NCI-H1092 (cell line): ENCODE measurements around the gene RNF44.
"Not testable (repeated sequence)": the region's sequence is repeated elsewhere in the genome, so short reads cannot be mapped to it uniquely, and the experiment has no call there.

ENCODE experiments used
- DNase-seq: peaks from one replicate; lab custom pipeline; 2025; lab: John Stamatoyannopoulos, UW

The RNF44 gene

DNA sequence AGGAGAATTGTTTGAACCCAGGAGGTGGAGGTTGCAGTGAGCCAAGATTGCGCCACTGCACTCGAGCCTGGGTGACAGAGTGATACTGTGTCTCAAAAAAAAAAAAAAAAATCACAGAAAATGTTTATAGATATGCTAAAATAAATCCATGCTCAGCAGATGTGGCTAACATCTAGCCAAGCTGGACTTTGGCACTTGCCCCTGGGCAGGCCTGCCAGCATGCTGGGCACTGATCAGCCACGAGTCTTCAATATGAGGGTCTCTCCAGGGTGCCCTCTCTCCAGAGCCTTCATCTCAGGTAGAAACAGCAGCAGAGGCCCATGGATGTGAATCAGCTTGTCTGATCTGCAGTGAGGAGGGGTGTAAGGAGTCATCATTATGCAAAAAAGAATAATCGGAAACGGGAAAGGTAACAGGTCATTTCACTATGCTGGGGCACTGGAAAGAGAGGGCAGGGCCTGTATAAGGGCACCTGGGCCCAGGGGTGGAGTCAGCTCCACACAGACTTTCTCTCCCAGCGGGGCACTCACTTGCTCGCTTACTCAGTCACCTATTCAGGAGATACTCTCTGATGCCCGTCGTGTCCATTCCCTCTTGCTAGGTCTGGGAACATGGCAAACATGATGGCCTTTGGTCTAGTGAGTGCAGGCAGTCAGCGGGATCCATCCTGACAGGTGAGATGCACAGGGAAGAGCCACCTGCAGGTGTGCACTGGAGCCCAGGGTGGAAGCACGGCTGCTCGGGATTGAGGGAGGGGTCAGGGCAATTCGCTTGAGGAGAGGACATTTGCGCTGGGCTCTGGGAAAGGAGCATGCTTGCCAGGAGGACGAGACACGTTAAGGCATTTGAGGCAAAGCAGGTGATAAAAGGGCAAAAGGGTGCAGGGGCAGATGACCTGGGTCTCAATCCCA is 17.1 kb downstream of the RNF44 start:
- no peak for DNase-seq

DNA sequence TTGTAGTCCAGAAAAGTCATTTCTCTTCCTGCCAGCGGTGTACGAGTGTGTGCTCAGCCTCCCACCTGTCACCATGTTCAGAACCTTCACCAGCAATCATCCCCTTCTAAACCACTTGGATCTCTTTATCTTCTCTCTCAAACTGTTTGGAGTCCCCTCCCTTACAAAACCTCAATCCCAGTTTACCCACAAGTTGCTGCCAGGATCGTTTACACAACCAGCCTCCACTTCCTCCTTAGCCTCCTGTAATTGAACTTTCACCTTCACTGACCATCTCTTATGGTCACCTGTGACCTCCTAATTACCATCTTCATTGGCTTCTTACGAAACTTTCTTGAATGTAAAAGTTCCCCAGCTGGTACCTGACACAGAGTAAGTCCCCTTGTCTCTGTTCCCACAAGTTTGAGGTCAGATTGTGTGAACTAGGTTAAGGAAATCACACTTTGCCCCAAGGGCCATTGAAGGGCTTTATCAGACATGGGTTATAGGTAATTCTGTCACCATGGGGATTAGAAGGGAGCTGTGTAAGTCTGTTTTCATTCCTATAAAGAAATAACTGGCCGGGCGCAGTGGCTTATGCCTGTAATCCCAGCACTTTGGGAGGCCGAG is 20.0 kb downstream of the RNF44 start:
- no peak for DNase-seq

DNA sequence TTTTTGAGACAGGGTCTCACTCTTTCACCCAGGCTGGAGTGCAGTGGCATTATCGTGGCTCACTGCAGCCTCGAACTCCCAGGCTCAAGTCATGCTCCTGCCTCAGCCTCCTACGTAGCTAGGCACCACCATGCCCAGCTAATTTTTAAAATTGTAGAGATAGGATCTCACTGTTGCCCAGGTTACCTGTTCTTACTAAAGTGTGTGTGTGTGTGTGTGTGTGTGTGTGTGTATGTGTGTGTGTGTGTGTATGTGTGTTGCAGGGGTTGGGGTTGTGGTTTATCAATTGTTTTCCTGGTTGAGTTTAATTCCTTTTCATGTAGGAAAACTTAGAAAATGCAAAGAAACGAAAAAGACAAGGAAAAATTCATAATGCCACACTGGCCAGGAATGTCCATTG is 21.8 kb downstream of the RNF44 start:
- DNase-seq: no peak

DNA sequence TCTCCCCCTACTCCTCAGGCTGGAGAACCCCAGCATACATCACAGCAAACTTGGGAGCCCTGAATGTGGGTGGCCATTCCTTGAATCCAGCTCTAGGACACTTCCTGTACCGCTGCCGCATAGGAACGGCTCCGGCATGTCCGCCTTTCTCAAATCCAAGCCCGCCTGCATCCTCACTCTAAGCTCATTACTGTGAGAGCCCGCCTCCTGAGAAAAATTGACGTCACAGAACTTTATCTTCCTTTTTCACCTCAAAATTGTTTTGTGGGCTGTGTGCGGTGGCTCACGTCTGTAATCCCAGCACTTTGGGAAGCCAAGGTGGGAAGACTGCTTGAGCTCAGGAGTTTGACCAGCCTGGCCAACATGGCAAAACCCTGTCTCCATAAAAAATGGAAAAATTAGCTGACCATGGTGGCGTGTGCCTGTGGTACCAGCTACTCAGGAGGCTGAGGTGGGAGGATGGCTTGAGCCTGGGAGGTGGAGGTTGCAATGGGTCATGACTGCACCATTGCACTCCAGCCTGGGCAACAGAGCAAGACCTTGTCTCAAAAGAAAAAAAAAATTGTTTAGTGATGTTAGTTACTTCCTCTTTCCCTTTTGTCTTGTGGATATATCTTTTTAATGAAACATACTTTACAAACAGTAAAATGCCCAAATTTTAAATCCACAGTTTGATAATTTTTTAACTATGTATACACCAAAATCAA is 22.8 kb downstream of the RNF44 start:
- no peak for DNase-seq

DNA sequence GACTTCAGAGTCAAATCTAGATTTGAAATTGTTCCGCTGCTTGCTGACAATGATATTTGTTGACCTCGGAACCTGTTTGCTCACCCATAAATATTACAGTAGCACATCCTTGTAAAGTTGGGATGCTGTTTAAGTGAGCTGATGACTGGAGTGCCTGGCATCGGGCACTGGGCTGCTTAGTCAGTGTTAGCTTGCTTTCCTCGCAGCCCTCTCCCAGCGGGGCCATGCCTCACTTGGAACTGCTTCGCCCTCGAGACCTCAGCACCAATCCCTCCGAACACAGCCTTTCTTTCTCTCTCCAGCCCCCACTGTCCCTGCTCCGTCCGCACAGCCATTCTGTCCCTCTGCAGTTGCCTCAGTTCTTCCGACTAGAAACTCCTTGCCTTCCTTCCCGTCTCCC is 23.4 kb downstream of the RNF44 start:
- no peak for DNase-seq

DNA sequence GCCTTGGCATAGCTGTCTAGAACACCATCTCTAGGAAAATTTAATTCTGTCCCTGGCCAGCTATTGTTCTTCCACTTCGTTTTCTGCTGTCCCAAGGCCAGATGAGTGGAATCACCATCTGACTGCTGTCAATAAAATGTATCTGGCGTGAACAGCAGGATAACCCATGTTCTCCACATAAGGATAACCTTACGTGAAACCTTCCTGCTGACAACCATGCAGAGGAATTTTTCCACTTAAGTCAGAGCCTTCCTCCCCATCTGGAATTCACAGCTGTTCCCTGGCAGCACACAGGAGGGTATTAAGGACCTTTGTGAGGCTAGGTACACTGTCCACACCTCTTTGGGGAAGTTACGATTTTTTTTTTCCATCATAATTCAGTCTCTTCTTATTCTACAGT is 28.6 kb downstream of the RNF44 start:
- DNase-seq: no peak

DNA sequence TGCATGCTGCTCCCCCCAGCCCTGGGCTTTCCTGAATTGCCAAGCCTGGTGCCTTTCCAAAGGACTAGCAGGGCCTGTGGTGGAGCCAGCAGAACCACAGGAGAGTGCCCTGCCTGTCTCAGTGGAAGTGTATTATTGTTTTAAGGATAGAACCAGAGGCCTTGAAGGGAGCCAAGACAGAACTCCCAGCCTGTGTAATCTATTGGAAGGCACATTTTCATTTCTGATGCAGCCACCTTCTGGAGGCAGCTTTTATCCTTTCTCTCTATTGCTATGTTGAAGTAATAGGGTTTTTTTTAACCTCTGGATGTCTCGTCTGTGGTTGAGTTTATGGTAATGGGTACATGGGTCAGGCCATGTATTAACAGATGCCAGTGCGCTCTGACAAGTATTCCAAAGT is 29.3 kb downstream of the RNF44 start:
- no peak for DNase-seq

DNA sequence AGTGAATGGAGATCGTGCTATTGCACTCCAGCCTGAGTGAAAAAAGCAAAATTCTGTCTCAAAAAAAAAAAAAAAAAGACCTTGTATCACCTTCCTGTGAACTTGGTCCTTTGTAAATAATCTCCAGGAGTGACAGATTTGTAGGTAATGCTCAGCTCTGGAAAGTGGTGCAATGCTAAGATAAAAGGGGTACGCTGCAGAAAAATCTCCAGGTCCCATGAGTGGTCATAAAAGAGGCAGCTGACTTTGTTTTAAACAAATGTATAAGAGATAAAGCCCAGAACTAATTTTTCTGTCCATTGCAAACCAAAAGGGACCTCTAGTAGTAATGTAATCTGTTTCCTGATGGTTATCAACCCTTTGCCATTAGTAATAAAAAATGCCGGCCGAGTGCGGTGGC is 33.7 kb downstream of the RNF44 start:
- DNase-seq: no peak

DNA sequence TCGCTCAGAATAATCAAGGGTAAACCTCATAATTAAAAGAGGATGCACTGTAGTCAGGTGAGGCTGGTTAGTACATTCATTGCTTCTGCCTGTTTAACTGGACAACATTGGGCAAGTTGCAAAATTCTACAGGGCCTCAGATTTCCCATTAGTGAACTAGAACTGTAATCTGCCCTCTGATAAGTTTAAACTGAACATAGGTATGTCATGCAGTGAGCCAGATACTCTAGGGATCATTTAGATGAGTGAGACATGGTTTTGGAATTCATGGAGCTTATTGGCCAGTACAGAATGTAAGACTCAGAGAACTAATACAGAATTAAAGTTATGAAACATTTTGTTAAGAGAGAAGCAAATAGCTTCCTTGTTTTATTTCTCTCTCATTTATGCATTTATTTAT is 35.9 kb downstream of the RNF44 start:
- DNase-seq: no peak

DNA sequence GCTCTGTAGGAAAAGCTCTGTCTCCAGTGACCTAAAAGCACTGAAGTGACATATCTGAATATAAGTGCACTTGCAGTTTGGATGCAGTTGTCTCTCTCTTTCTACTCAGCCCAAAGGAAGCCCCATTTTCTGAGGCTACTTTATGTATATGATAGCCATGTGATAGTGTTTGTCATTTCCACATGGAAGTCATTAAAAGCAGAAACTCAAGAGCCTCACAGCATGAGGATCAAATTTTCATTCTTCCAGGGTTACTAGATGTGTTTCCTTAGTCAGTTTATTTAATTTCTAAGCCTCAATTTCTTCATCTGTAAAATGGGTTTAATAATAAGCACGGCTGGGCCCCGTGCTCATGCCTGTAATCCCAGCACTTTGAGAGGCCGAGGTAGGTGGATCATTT is 36.7 kb downstream of the RNF44 start:
- DNase-seq: no peak

DNA sequence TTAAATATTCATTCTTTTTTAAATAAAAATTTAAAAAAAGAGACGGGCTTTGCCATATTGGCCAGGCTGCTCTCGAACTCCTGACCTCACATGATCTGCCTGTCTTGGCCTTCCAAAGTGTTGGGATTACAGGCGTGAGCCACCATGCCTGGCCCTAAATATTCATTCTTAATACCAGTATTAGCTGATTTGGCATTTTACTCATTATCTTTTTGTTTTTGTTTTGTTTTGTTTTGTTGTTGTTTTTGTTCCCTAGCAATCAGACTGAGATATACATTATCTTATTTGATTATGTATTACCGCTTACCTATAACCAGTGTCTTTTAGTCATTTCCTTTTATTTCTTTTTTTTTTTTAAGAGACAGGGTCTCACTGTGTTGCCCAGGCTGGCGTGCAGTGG is 37.9 kb downstream of the RNF44 start:
- DNase-seq: no peak

DNA sequence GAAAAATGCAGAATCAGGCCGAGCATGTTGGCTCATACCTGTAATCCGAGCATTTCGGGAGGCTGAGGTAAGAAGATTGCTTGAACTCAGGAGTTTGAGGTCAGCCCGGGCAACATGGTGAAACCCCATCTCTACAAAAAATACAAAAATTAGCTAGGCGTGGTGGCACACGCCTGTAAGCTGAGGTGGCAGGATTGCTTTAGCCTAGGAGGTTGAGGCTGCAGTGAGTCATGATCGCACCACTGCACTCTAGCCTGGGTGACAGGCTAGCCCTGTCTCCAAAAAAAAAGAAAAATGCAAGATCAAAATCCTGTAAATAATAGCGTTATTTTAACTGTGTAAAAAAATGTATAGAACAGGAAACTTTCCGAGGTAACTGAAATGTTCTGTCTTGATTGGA is 39.4 kb downstream of the RNF44 start:
- DNase-seq: no peak

DNA sequence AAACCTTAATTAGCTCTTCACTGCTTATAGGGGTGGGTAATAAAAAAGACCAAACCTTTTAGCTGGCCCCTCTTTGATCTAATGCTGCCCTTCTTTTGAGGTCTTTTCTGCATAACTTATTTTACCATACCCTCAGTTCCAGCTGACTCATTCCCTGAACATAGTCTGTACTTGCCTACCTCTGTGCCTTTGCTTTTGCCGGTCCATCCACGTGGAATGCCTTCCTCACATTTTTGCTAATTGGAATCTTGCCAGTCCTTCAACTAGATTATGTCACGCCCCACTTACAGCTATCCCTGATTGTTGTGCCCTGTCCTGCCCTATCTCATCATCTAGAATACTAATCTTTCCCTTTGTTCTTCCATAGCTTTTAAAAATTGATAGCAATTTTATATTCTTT is 44.8 kb downstream of the RNF44 start:
- no peak for DNase-seq

DNA sequence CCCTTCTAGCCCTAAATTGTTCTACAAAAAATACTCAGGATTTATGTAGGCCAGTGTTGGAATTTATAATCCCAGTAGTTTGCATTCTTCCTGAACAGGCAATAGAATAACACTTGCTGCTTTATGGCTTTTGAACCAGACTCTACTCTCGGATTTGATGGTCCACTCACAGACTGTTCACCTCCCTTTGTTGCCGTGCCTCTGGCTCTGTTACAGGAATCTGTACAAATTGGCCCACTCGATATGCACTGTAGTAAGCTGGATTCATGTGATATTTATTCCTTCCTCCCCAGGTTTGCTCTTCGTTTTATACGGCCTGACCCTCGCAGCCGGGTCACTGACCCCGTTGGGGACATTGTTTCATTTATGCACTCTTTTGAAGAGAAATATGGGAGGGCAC is 45.3 kb downstream of the RNF44 start:
- DNase-seq: no peak

DNA sequence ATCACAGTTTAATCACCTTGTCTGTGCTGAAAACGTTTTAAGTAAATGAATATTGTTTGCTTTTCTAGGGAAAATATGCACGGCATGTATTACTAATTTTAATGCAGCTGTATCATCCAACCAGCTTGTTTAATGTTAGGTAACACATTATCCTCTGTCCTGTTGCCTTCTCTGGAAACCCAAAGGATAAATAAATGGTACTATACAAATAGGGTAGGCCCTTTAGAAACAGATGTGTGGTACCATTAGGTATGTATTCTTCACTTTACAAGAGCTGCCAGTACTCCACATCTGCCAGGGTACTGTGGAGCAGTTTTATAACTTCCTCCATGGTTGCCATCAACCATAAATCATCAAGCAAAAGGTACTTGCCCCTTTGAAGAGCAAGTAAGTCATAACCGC is 46.1 kb downstream of the RNF44 start:
- DNase-seq: no peak

DNA sequence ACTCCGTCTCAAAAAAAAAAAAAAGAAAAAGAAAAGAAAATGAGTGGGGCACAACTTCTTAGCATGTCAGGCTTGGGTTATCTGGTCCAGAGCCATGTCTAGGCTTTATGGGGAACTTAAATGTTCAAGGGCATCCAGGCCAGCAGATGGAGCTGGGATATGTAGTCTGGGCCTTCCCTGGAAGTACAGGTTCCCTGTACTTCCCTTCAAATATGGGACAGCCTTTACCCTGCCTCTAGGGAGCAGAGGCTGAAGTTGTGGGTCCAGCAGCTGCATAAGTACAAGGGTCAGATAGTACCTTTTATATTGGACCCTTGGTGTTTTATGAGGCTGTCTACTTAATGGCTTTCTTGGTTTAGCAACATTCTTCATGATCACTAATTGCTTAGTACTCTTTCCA is 46.9 kb downstream of the RNF44 start:
- DNase-seq: no peak

DNA sequence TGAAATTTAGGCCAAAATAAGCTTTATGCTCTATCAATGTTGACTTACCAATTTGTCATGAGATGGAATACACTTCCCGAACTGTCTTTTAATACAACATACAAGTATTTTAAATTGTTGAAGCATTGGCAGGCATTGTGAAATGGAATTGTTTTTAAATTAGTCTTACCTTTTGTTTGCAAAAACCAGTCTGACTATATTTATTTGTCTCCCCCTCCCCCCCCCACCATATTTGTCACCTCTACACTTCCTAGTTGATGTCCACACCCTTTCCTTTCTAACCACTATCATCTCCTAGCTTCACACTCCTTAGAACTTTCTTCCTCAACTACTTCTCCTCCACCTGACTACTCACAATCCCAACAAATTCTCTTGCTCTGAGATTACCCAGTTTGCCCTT is 48.1 kb downstream of the RNF44 start:
- DNase-seq: no peak

DNA sequence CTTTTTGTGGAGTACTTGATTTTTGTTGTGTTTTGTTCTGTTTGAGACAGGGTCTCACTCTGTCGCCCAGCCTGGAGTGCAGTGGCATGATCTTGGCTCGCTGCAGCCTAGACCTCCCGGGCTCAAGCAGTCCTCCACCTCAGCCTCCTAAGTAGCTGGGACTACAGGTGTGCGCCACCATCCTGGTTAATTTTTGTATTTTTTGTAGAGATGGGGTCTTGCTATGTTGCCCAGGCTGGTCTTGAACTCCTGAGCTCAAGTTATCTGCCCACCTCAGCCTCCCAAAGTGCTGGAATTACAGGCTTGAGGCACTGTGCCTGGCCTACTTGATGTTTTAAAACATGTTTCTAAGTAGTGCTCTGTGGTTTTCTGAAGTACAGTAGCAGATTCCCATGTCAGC is 50.0 kb downstream of the RNF44 start:
- DNase-seq: not testable (repeated sequence)

DNA sequence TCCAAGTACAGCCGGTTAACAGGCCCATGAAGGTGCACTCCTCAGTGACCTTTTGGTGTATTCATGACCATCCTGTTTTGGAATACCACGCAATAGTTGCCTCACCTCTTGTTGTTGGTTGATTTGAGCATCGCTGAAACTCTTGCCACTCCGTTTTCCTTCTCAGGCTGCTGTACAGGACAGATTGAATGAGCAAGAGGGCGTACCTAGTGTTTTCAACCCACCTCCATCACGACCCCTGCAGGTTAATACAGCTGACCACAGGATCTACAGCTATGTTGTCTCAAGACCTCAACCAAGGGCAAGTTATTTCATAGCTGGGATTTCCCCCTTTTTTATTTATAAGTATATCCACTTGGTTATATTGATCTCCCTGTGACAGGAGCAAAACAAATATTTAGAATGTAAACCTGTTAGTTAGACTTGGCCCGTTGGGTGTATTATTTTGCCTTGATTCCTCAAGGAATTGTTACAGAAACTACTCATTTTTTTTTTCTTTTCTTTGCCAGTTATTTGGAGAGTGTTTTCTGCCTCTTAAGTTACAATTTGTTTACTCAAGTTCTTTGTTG is 50.9 kb downstream of the RNF44 start:
- DNase-seq: no peak

DNA sequence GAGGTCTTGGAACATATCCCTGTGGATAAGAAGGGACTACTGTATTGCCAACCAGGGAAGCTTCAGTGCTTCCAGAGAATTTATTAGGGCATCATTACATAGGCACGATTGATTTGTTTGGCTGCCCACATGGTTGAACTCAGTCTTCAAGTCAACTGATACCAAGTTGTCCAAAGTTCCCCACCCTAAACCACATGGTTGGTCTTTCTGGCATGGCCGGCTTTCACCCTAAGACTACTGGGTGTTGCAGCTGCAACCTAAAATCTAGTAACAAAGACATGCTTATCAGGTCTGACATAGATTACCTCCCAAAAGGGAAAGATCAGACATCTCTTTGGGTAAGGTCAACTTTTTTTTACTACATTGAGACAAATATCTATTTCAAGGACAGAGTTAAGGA is 52.0 kb downstream of the RNF44 start:
- DNase-seq: no peak

DNA sequence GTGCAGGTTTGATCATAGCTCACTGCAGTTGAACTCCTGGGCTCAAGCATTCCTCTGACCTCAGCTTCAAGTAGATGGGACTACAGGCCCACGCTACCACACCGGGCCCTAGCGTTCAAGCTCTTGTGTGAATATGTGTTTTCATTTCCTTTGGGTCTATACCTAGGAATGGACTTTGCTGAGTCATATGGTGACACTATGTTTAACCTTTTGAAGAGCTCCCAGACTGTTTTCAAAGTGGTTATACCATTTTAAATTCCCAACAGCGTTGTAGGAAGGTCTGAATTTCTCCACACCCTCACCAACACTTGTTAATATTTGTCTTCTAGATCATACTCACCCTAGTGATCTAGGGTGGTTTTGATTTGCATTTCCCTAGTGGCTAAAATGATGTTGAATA is 55.5 kb downstream of the RNF44 start:
- DNase-seq: no peak
